ENCODE results near the gene ARAP3.

Gene ARAP3

GRCh38 chr5:141634720-141635119 is 47.3 kb downstream of the ARAP3 start:
- POLR2A ChIA-PET = no interaction called here
- no peak overlapping the region for H3K4me3 ChIP-seq (ENCODE audit: low read depth, low read length)
- CTCF ChIA-PET = interaction anchor here (1.3 to 11.9 kb wide), 5 partner anchors 13 to 67 kb away, joined by 3 to 314 read pairs (median 33); partner anchors contain the start of gene DIAPH1
- TF ChIP-seq, protein P1, sequence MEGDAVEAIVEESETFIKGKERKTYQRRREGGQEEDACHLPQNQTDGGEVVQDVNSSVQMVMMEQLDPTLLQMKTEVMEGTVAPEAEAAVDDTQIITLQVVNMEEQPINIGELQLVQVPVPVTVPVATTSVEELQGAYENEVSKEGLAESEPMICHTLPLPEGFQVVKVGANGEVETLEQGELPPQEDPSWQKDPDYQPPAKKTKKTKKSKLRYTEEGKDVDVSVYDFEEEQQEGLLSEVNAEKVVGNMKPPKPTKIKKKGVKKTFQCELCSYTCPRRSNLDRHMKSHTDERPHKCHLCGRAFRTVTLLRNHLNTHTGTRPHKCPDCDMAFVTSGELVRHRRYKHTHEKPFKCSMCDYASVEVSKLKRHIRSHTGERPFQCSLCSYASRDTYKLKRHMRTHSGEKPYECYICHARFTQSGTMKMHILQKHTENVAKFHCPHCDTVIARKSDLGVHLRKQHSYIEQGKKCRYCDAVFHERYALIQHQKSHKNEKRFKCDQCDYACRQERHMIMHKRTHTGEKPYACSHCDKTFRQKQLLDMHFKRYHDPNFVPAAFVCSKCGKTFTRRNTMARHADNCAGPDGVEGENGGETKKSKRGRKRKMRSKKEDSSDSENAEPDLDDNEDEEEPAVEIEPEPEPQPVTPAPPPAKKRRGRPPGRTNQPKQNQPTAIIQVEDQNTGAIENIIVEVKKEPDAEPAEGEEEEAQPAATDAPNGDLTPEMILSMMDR (IDR thresholded peaks at IDR 0.05; ENCODE audit: insufficient read depth, low read length, missing control alignments) = no peak
- DNase-seq (ENCODE audit: low read depth, low spot score) = no peak

- ChIA-PET CTCF (interaction anchor here (0.9 to 11.9 kb wide), 5 partner anchors 8 to 327 kb away, joined by 3 to 314 read pairs (median 3); partner anchors contain the start of gene DIAPH1), POLR2A (no interaction called here)
- TF ChIP-seq, protein P1 (IDR thresholded peaks at IDR 0.05; ENCODE audit: insufficient read depth, low read length, missing control alignments) = no peak
- no peak overlapping the region for H3K4me3 ChIP-seq (ENCODE audit: low read depth, low read length)
- no peak for DNase-seq (ENCODE audit: low read depth, low spot score)
Measured at GRCh38 chr5:141633871-141634561, 48.0 kb downstream of the ARAP3 start.

DNA sequence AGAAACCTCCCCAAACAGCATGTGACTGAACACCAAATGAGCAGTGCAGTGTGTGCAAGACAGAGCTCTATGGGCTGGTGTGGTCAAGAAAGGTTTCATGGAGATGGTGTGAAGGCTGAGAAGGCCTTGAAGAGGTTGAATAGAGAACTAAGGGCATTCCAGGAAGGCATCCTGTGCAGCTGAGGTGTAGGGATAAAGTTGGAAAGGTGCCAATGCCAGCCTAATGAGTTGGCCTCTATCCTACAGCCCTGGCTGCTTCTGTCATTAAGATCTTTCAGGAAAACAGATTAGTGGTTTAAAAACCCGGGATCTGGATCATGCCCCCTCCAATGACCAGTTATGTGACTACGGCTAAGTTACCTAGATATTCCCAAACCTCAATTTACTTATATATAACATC is 49.4 kb downstream of the ARAP3 start:
- no peak overlapping the region for H3K4me3 ChIP-seq (ENCODE audit: low read depth, low read length)
- TF ChIP-seq, protein P1 (IDR thresholded peaks at IDR 0.05; ENCODE audit: insufficient read depth, low read length, missing control alignments) = no peak
- DNase-seq (ENCODE audit: low read depth, low spot score) = no peak
- ChIA-PET CTCF (interaction anchor here (0.9 to 11.9 kb wide), 5 partner anchors 9 to 40 kb away, joined by 4 to 314 read pairs (median 8); partner anchors contain the start of gene DIAPH1), POLR2A (no interaction called here)

GRCh38 chr5:141630570-141631140 is 51.4 kb downstream of the ARAP3 start:
- no peak overlapping the region for H3K4me3 ChIP-seq (ENCODE audit: low read depth, low read length)
- POLR2A ChIA-PET = no interaction called here
- CTCF ChIA-PET = interaction anchor here (0.6 to 11.9 kb wide), 4 partner anchors 10 to 62 kb away, joined by 3 to 314 read pairs (median 48); partner anchors contain the start of gene DIAPH1
- TF ChIP-seq, protein P1 (IDR thresholded peaks at IDR 0.05; ENCODE audit: insufficient read depth, low read length, missing control alignments) = no peak
- DNase-seq (ENCODE audit: low read depth, low spot score) = no peak

- POLR2A ChIA-PET = no interaction called here
- DNase-seq (ENCODE audit: low read depth, low spot score) = no peak
- TF ChIP-seq, protein P1 (IDR thresholded peaks at IDR 0.05; ENCODE audit: insufficient read depth, low read length, missing control alignments) = no peak
- H3K4me3 ChIP-seq (ENCODE audit: low read depth, low read length) = no peak overlapping the region
- CTCF ChIA-PET = interaction anchor here (1.0 to 11.9 kb wide), 5 partner anchors 8 to 65 kb away, joined by 3 to 314 read pairs (median 21); partner anchors contain the start of genes DIAPH1, HDAC3 and RELL2
Measured at GRCh38 chr5:141628175-141628788, 53.7 kb downstream of the ARAP3 start.

- no peak overlapping the region for H3K4me3 ChIP-seq (ENCODE audit: low read depth, low read length)
- TF ChIP-seq, protein P1 (IDR thresholded peaks at IDR 0.05; ENCODE audit: insufficient read depth, low read length, missing control alignments) = no peak
- ChIA-PET POLR2A (no interaction called here), CTCF (interaction anchor here (0.7 to 16.3 kb wide), 5 partner anchors 9 to 346 kb away, joined by 3 to 413 read pairs (median 4); partner anchors contain the start of genes HDAC3 and RELL2)
- no peak for DNase-seq (ENCODE audit: low read depth, low spot score)
Measured at GRCh38 chr5:141623611-141624010, 58.4 kb downstream of the ARAP3 start.

Measured in AG04449 (cell line).